ENCODE measurements around the gene RFNG.

- TF ChIP-seq CTCF (IDR thresholded peaks at IDR 0.05; ENCODE audit: insufficient read depth, low read depth, low read length) (no peak), EZH2 (IDR thresholded peaks at IDR 0.05; ENCODE audit: insufficient read depth, low read length) (no peak)
These were observed 50.0 kb downstream of the RFNG start for GRCh38 chr17:82001571-82002056.
